Neuronal stem cell (in vitro differentiated cells): Measurements from ENCODE around the gene PARPBP.
"Not testable (repeated sequence)": the region's sequence is repeated elsewhere in the genome, so short reads cannot be mapped to it uniquely, and the experiment has no call there.

Source experiments
- DNase-seq: peaks from one replicate; pipeline ENCODE4 v3.0.0-alpha.2; 2013; ENCODE audit warnings: low spot score
- H2AFZ ChIP-seq: one replicate; pipeline ENCODE4 v1.6.1; 2013; ENCODE audit warnings: mild to moderate bottlenecking, low read length, inconsistent platforms
- H2AK5ac ChIP-seq: 2 replicates; pipeline ENCODE4 v1.6.1; 2013; ENCODE audit warnings: low read depth, mild to moderate bottlenecking, inconsistent platforms, low read length, moderate library complexity, mixed read lengths
- H2BK120ac ChIP-seq: 2 replicates; pipeline ENCODE4 v1.6.1; 2013; ENCODE audit warnings: low read depth, mild to moderate bottlenecking, inconsistent platforms, low read length, moderate library complexity, mixed read lengths
- H2BK12ac ChIP-seq: one replicate; pipeline ENCODE4 v1.6.1; 2013; ENCODE audit warnings: low read length, inconsistent platforms
- H2BK15ac ChIP-seq: 2 replicates; pipeline ENCODE4 v1.6.1; 2013; ENCODE audit warnings: mild to moderate bottlenecking, low read length, inconsistent platforms, mixed read lengths
- H2BK5ac ChIP-seq: one replicate; pipeline ENCODE4 v1.6.1; 2013; ENCODE audit warnings: inconsistent platforms, mild to moderate bottlenecking, low read length, moderate library complexity
- H3K14ac ChIP-seq: one replicate; pipeline ENCODE4 v1.6.1; 2013; ENCODE audit warnings: low read length, inconsistent platforms
- H3K18ac ChIP-seq: 2 replicates; pipeline ENCODE4 v1.6.1; 2013; ENCODE audit warnings: low read length, inconsistent platforms
- H3K23ac ChIP-seq: 2 replicates; pipeline ENCODE4 v1.6.1; 2013; ENCODE audit warnings: low read depth, mild to moderate bottlenecking, mixed read lengths, low read length, inconsistent platforms; ENCODE audit not compliant: poor library complexity
- H3K27ac ChIP-seq: replicated peaks from 3 replicates; pipeline ENCODE4 v1.5.1; 2013; ENCODE audit warnings: low read length, inconsistent platforms
- H3K27me3 ChIP-seq, 3 experiments: 2 replicates each; pipeline ENCODE4 v1.6.1; 2013; ENCODE audit warnings: low read length in 3 of 3, mild to moderate bottlenecking in 2 of 3, inconsistent platforms in 1 of 3, low read depth in 1 of 3, mixed read lengths in 1 of 3, moderate library complexity in 1 of 3; ENCODE audit not compliant: control insufficient read depth in 3 of 3, insufficient read depth in 3 of 3
- H3K36me3 ChIP-seq, 2 donors: replicated peaks in 1 of 2; 2 replicates each; pipeline ENCODE4 v1.6.1; 2013; ENCODE audit warnings: low read length in 2 of 2; ENCODE audit not compliant: control insufficient read depth in 2 of 2, insufficient read depth in 2 of 2
- H3K4ac ChIP-seq: 2 replicates; pipeline ENCODE4 v1.6.1; 2013; ENCODE audit warnings: inconsistent platforms, mild to moderate bottlenecking, low read length, moderate library complexity
- H3K4me1 ChIP-seq, 2 donors: 1 replicate in 1 of 2; 2 replicates in 1 of 2; pipeline ENCODE4 v1.6.1; 2013; ENCODE audit warnings: low read length in 2 of 2, low read depth in 1 of 2; ENCODE audit not compliant: control insufficient read depth in 2 of 2, insufficient read depth in 1 of 2
- H3K4me2 ChIP-seq: one replicate; pipeline ENCODE4 v1.6.1; 2013; ENCODE audit warnings: mild to moderate bottlenecking, low read length, inconsistent platforms; ENCODE audit not compliant: insufficient read depth, poor library complexity, severe bottlenecking
- H3K4me3 ChIP-seq, 2 donors: 2 replicates each; pipeline ENCODE4 v1.5.1; 2013; ENCODE audit warnings: low read length in 2 of 2, mild to moderate bottlenecking in 2 of 2, inconsistent platforms in 1 of 2, moderate library complexity in 1 of 2
- H3K79me1 ChIP-seq: one replicate; pipeline ENCODE4 v1.6.1; 2013; ENCODE audit warnings: low read depth, mild to moderate bottlenecking, inconsistent platforms, low read length, moderate library complexity
- H3K9ac ChIP-seq: one replicate; pipeline ENCODE4 v1.6.1; 2013; ENCODE audit warnings: mild to moderate bottlenecking, low read depth, low read length, inconsistent platforms; ENCODE audit not compliant: poor library complexity
- H3K9me3 ChIP-seq, 2 donors: replicated peaks in 1 of 2; 2 replicates each; pipeline versions ENCODE3 to v1.6.1; 2013; ENCODE audit warnings: low read length in 2 of 2, mild to moderate bottlenecking in 2 of 2, inconsistent platforms in 1 of 2, low read depth in 1 of 2, mixed read lengths in 1 of 2, moderate library complexity in 1 of 2; ENCODE audit not compliant: control insufficient read depth in 2 of 2, insufficient read depth in 1 of 2
- H4K8ac ChIP-seq: one replicate; pipeline ENCODE4 v1.6.1; 2013; ENCODE audit warnings: low read depth, mild to moderate bottlenecking, inconsistent platforms, low read length, moderate library complexity
- H4K91ac ChIP-seq: one replicate; pipeline ENCODE4 v1.6.1; 2013; ENCODE audit warnings: low read length, low read depth, mild to moderate bottlenecking, inconsistent platforms; ENCODE audit not compliant: poor library complexity
- WGBS, 2 donors: extraction: QIAGEN DNeasy Blood & Tissue Kit; methylation state at CpG; one replicate each; pipeline ENCODE4 v1.1.7; 2013; ENCODE audit warnings: missing lambda C conversion rate in 2 of 2, mixed read lengths in 1 of 2; ENCODE audit not compliant: insufficient read length in 2 of 2, insufficient replicate concordance in 1 of 2; ENCODE audit errors: extremely low coverage in 2 of 2; 5-methylcytosine and 5-hydroxymethylcytosine counted together

The PARPBP gene

DNA sequence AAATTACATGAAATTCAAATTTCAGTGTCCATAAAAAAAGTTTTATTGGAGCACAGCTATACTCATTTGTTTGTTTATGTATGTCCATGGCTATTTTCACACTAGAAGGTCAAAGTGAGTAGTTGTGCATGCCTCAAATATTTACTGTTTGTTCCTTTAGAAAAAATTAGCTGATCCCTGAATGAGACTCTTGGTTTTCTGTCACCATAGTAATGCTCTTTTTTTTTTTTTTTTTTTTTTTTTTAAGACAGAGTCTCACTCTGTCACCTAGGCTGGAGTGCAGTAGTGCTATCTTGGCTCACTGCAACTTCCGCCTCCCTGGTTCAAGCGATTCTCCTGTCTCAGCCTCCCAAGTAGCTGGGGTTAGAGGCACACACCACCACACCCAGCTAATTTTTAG lies 1.3 kb downstream of the PARPBP start:
- H2BK120ac ChIP-seq, H2BK12ac ChIP-seq, DNase-seq, H3K27me3 ChIP-seq, H3K9me3 ChIP-seq, H3K27ac ChIP-seq, H3K18ac ChIP-seq, H4K91ac ChIP-seq, H3K9ac ChIP-seq, H3K4ac ChIP-seq, H2AK5ac ChIP-seq, H3K23ac ChIP-seq, H3K79me1 ChIP-seq, H2BK15ac ChIP-seq, H4K8ac ChIP-seq, H3K14ac ChIP-seq, H2BK5ac ChIP-seq, H3K4me1 ChIP-seq: not testable (repeated sequence)
- Histone ChIP-seq H3K4me3 (peak overlapping the region in 1 of 2 donors; percentile 82), H3K4me2 (peak overlapping the region; percentile 11), H3K36me3 (peaks cover 7 to 51% of the 10 kb centered on the region in 2 donors), H2AFZ (peak overlapping the region; percentile 93)
- no CpG with 5 or more reads among the region's 2 CpGs for WGBS, 2 donors

DNA sequence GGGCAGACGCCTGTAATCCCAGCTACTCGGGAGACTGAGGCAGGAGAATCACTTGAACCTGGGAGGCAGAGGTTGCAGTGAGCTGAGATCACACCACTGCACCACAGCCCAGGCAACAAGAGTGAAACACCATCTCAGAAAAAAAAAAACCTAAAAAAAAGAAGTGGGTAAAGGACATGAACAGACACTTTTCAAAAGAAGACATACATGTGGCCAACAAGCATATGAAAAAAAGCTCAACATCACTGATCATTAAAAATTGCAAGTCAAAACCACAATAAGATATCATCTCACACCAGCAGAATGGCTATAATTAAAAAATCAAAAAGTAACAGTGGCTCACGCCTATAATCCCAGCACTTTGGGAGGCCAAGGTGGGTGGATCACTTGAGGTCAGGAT lies 10.7 kb downstream of the PARPBP start:
- WGBS, 2 donors, result no CpG with 5 or more reads among the region's 3 CpGs
- DNase-seq, result not testable (repeated sequence)

DNA sequence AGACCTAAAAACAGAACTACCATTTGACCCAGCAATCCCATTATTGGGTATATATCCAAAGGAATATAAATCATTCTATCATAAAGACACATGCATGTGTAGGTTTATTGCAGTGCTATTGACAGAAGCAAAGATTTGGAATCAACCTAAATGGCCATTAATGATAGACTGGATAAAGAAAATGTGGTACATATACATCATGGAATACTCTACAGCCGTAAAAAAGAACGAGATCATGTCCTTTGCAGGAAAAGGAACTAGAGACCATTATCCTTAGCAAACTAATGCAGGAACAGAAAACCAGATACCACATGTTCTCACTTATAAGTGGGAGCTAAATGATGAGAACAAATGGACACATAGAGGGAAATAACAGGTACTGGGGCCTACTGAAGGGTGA lies 11.5 kb downstream of the PARPBP start:
- H2AFZ ChIP-seq, H3K4ac ChIP-seq: not testable (repeated sequence)

More for the DNA sequence above, 10.7 kb downstream of the PARPBP start:
- H3K4me3 ChIP-seq, H2AFZ ChIP-seq, H3K27me3 ChIP-seq, H3K23ac ChIP-seq, H4K91ac ChIP-seq, H3K79me1 ChIP-seq, H3K9ac ChIP-seq, H4K8ac ChIP-seq, H3K4me1 ChIP-seq, H2BK12ac ChIP-seq, H2BK120ac ChIP-seq, H3K4me2 ChIP-seq, H2AK5ac ChIP-seq, H3K14ac ChIP-seq, H3K4ac ChIP-seq, H2BK5ac ChIP-seq, H3K18ac ChIP-seq, H2BK15ac ChIP-seq, H3K27ac ChIP-seq: not testable (repeated sequence)
- Histone ChIP-seq H3K36me3 (peaks cover 0 to 61% of the 10 kb centered on the region in 2 donors), H3K9me3 (peaks cover 0 to 14% of the 10 kb centered on the region in 2 donors)

DNA sequence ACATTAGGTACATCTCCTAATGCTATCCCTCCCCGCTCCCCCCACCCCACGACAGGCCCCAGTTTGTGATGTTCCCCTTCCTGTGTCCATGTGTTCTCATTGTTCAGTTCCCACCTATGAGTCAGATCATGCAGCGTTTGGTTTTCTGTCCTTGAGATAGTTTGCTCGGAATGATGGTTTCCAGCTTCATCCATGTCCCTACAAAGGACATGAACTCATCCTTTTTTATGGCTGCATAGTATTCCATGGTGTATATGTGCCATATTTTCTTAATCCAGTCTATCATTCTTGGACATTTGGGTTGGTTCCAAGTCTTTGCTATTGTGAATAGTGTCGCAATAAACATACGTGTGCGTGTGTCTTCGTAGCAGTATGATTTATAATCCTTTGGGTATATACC lies 17.6 kb downstream of the PARPBP start:
- peaks cover 0 to 24% of the 10 kb centered on the region in 2 donors for H3K36me3 ChIP-seq
- not testable (repeated sequence) for H2BK5ac ChIP-seq, H3K4me3 ChIP-seq, H3K9ac ChIP-seq, H2BK15ac ChIP-seq, H4K91ac ChIP-seq, H3K9me3 ChIP-seq, H2BK12ac ChIP-seq, H3K18ac ChIP-seq, H3K27ac ChIP-seq, H3K4me2 ChIP-seq, H3K4me1 ChIP-seq, H3K23ac ChIP-seq, H3K14ac ChIP-seq, H4K8ac ChIP-seq, H2BK120ac ChIP-seq, H3K27me3 ChIP-seq, H2AFZ ChIP-seq, H3K4ac ChIP-seq, DNase-seq, H2AK5ac ChIP-seq, H3K79me1 ChIP-seq
- no CpG with 5 or more reads among the region's 8 CpGs for WGBS, 2 donors

More for the DNA sequence above, 11.5 kb downstream of the PARPBP start:
- not testable (repeated sequence) for H2BK15ac ChIP-seq, H3K27ac ChIP-seq, H2AK5ac ChIP-seq, H3K9ac ChIP-seq, H4K8ac ChIP-seq, DNase-seq, H2BK12ac ChIP-seq, H3K4me3 ChIP-seq, H3K14ac ChIP-seq, H3K27me3 ChIP-seq, H2BK120ac ChIP-seq, H3K23ac ChIP-seq, H3K4me2 ChIP-seq, H3K4me1 ChIP-seq, H3K79me1 ChIP-seq, H3K18ac ChIP-seq, H4K91ac ChIP-seq, H2BK5ac ChIP-seq
- Histone ChIP-seq H3K9me3 (peaks cover 0 to 14% of the 10 kb centered on the region in 2 donors), H3K36me3 (peaks cover 0 to 56% of the 10 kb centered on the region in 2 donors)
- no CpG with 5 or more reads among the region's 2 CpGs for WGBS, 2 donors
